Caco-2 (cell line): ENCODE results near the gene PRIM1. TPM values are rescaled to one million over a fixed set of nuclear protein-coding genes. Genes with fewer than 3 reads are reported as not detected.

Source experiments
- BruUV-seq: library from RNA; stranded (reverse); fragments of 400-500 nt; replicated peaks from 2 replicates; lab custom pipeline; 2021; lab: Mats Ljungman, UMichigan
- CTCF ChIA-PET: fragments of 300-600 bp; sonication (Branson Sonifier 250); formaldehyde crosslinking; loops from one replicate; lab custom pipeline; 2022; ENCODE audit warnings: antibody characterized with exemption; lab: Charles Lee
- POLR2A ChIA-PET: fragments of 300-600 bp; sonication (Branson Sonifier 250); formaldehyde crosslinking; loops from one replicate; lab custom pipeline; 2022; ENCODE audit warnings: antibody characterized with exemption; lab: Charles Lee
- DNase-seq, 2 experiments: peaks; one replicate each; pipeline versions ENCODE4 v3.0.0 to v3.0.0-alpha.2; 2020 to 2022
- H3K27me3 ChIP-seq: replicated peaks from 2 replicates; pipeline ENCODE4 v1.6.0; 2011; ENCODE audit warnings: low read length; ENCODE audit not compliant: control insufficient read depth, insufficient read depth
- H3K36me3 ChIP-seq: 2 replicates; pipeline ENCODE4 v1.5.1; 2011; ENCODE audit warnings: low read length; ENCODE audit not compliant: control insufficient read depth, insufficient read depth
- H3K4me1 ChIP-seq: fragments of 250-450 bp; sonication (Bioruptor Pico); 2 replicates; pipeline ENCODE4 v1.5.1; 2020; ENCODE audit warnings: mild to moderate bottlenecking
- H3K4me3 ChIP-seq: 2 replicates; pipeline ENCODE4 v1.5.1; 2011; ENCODE audit warnings: low read depth, mild to moderate bottlenecking, control low read depth, low read length
- H3K9me3 ChIP-seq: fragments of 250-450 bp; sonication (Bioruptor Pico); 2 replicates; pipeline ENCODE4 v1.5.1; 2020; ENCODE audit warnings: mild to moderate bottlenecking, moderate library complexity
- H3K27ac Mint-ChIP-seq: one replicate; pipeline ENCODE4 v1.8.0; 2022; ENCODE audit warnings: mixed read lengths; ENCODE audit not compliant: unreplicated experiment
- H3K27me3 Mint-ChIP-seq: one replicate; pipeline ENCODE4 v1.8.0; 2022; ENCODE audit warnings: mixed read lengths; ENCODE audit not compliant: insufficient read depth, unreplicated experiment
- H3K36me3 Mint-ChIP-seq: one replicate; pipeline ENCODE4 v1.8.0; 2022; ENCODE audit warnings: mild to moderate bottlenecking, mixed read lengths; ENCODE audit not compliant: insufficient read depth, unreplicated experiment
- H3K4me1 Mint-ChIP-seq: one replicate; pipeline ENCODE4 v1.8.0; 2022; ENCODE audit warnings: low read depth, mixed read lengths; ENCODE audit not compliant: unreplicated experiment
- H3K4me3 Mint-ChIP-seq: one replicate; pipeline ENCODE4 v1.8.0; 2022; ENCODE audit warnings: mild to moderate bottlenecking, moderate library complexity, mixed read lengths; ENCODE audit not compliant: unreplicated experiment
- H3K9me3 Mint-ChIP-seq: one replicate; pipeline ENCODE4 v1.8.0; 2022; ENCODE audit warnings: mixed read lengths; ENCODE audit not compliant: unreplicated experiment
- CTCF ChIP-seq, 2 experiments: fragments of 200-600 bp in 1 of 2; IDR thresholded peaks; 1 replicate in 1 of 2; 2 replicates in 1 of 2; pipeline versions ENCODE4 v1.5.1 to v1.8.0; 2011 to 2022; ENCODE audit warnings: antibody characterized with exemption in 1 of 2, control low read depth in 1 of 2, inconsistent platforms in 1 of 2, low read depth in 1 of 2, low read length in 1 of 2, mild to moderate bottlenecking in 1 of 2, moderate library complexity in 1 of 2; ENCODE audit not compliant: insufficient read depth in 1 of 2, severe bottlenecking in 1 of 2, unreplicated experiment in 1 of 2
- intact Hi-C: fragments of 100-400 bp; cut with micrococcal nuclease; formaldehyde crosslinking; loops from one replicate; pipeline ENCODE4 v1.10.0; 2022; ENCODE audit not compliant: unreplicated experiment
- total RNA-seq: library from RNA; stranded (reverse); gene quantifications from 2 replicates; pipeline ENCODE4 v1.2.3, GENCODE V29; 2022

Gene PRIM1
- total RNA-seq, 1 experiment from 2014 or later = 38.0 TPM

- Histone ChIP-seq H3K36me3 (no peaks in the 10 kb centered on the region), H3K4me1 (0 out of 2 replicates have a peak, but pooled peaks cover 7% of the 10 kb centered on the region), H3K9me3 (peaks cover 21% of the 10 kb centered on the region; the same call in 1 of the 2 replicates), H3K27me3 (no peaks in the 10 kb centered on the region), H3K4me3 (no peak overlapping the region)
- DNase-seq = no peak
- Mint-ChIP-seq H3K27ac (no peak overlapping the region), H3K9me3 (peaks cover 26% of the 10 kb centered on the region), H3K4me3 (no peak overlapping the region), H3K27me3 (no peaks in the 10 kb centered on the region), H3K36me3 (no peaks in the 10 kb centered on the region), H3K4me1 (peaks cover 6% of the 10 kb centered on the region)
- ChIA-PET CTCF (interaction anchor here (0.6 kb wide), 1 partner anchor 10 kb away, joined by 3 read pairs; no protein-coding TSS in a partner anchor), POLR2A (no interaction called here)
- intact Hi-C loops = no loop called here
- BruUV-seq = no TSS peak
- TF ChIP-seq CTCF (IDR thresholded peaks at IDR 0.05; ENCODE audit: insufficient read depth in 1 of 2, low read depth in 1 of 2, low read length in 1 of 2, severe bottlenecking in 1 of 2, unreplicated experiment in 1 of 2) = no peak
These were observed 9.7 kb upstream of the PRIM1 start for GRCh38 chr12:56761812-56762211.

GRCh38 chr12:56760460-56760859, 8.3 kb upstream of the PRIM1 start:
- no peak for DNase-seq
- H3K27ac Mint-ChIP-seq = no peak overlapping the region
- CTCF ChIA-PET = interaction anchor here (0.5 to 0.6 kb wide), 2 partner anchors 31 to 37 kb away, joined by 3 read pairs; no protein-coding TSS in a partner anchor
- 0 out of 2 replicates have a peak, but pooled peaks cover 7% of the 10 kb centered on the region for H3K4me1 ChIP-seq
- H3K9me3 ChIP-seq = peaks cover 21% of the 10 kb centered on the region; the same call in 1 of the 2 replicates
- no peak overlapping the region for H3K4me3 ChIP-seq
- POLR2A ChIA-PET = no interaction called here
- intact Hi-C loops = no loop called here
- peaks cover 6% of the 10 kb centered on the region for H3K4me1 Mint-ChIP-seq
- no peaks in the 10 kb centered on the region for H3K36me3 ChIP-seq
- no peak for TF ChIP-seq CTCF (IDR thresholded peaks at IDR 0.05; ENCODE audit: insufficient read depth in 1 of 2, low read depth in 1 of 2, low read length in 1 of 2, severe bottlenecking in 1 of 2, unreplicated experiment in 1 of 2)
- H3K4me3 Mint-ChIP-seq = no peak overlapping the region
- H3K9me3 Mint-ChIP-seq = peaks cover 35% of the 10 kb centered on the region
- H3K27me3 ChIP-seq = no peaks in the 10 kb centered on the region
- no peaks in the 10 kb centered on the region for H3K36me3 Mint-ChIP-seq
- H3K27me3 Mint-ChIP-seq = no peaks in the 10 kb centered on the region
- BruUV-seq = no TSS peak

GRCh38 chr12:56759263-56759908, 7.3 kb upstream of the PRIM1 start:
- Histone ChIP-seq H3K9me3 (peaks cover 21% of the 10 kb centered on the region; the same call in 1 of the 2 replicates), H3K36me3 (no peaks in the 10 kb centered on the region), H3K4me1 (0 out of 2 replicates have a peak, but pooled peaks cover 7% of the 10 kb centered on the region), H3K27me3 (no peaks in the 10 kb centered on the region), H3K4me3 (no peak overlapping the region)
- Mint-ChIP-seq H3K4me3 (no peak overlapping the region), H3K9me3 (peaks cover 35% of the 10 kb centered on the region), H3K36me3 (no peaks in the 10 kb centered on the region), H3K27ac (peak overlapping the region; percentile 43), H3K27me3 (no peaks in the 10 kb centered on the region), H3K4me1 (peaks cover 6% of the 10 kb centered on the region)
- intact Hi-C loops = no loop called here
- DNase-seq = peak in 1 of 2 experiments; percentile 36
- ChIA-PET CTCF (no interaction called here), POLR2A (interaction anchor here (1.4 kb wide), 1 partner anchor 34 kb away, joined by 9 read pairs; the partner anchor contains the start of gene NACA)
- no peak for TF ChIP-seq CTCF (IDR thresholded peaks at IDR 0.05; ENCODE audit: insufficient read depth in 1 of 2, low read depth in 1 of 2, low read length in 1 of 2, severe bottlenecking in 1 of 2, unreplicated experiment in 1 of 2)
- BruUV-seq = no TSS peak
